WTC11 (cell line): ENCODE results near the gene STIP1. TPM values are rescaled to one million over a fixed set of nuclear protein-coding genes. Genes with fewer than 3 reads are reported as not detected.
A peak's percentile ranks its signal among the peaks of the same experiment; 100 is the strongest.

Experiments
- ESRRA ChIP-seq: sonication (generic); formaldehyde crosslinking; IDR thresholded peaks from 2 replicates; pipeline ENCODE4 v1.8.1; 2022; ENCODE audit warnings: mild to moderate bottlenecking, missing genetic modification reagents, borderline replicate concordance
- FOXP1 ChIP-seq: sonication (generic); formaldehyde crosslinking; IDR thresholded peaks from 2 replicates; pipeline ENCODE4 v1.8.0; 2022; ENCODE audit warnings: missing genetic modification reagents, mild to moderate bottlenecking, moderate library complexity, borderline replicate concordance
- GTF2I ChIP-seq: fragments of 250-450 bp; sonication (Bioruptor Pico); conservative IDR thresholded peaks from 2 replicates; pipeline ENCODE4 v1.4.0; 2021; ENCODE audit warnings: mild to moderate bottlenecking
- IRF2 ChIP-seq: sonication (generic); formaldehyde crosslinking; IDR thresholded peaks from 2 replicates; pipeline ENCODE4 v1.8.0; 2022; ENCODE audit warnings: low read depth, missing genetic modification reagents, borderline replicate concordance
- JAZF1 ChIP-seq: fragments of 250-450 bp; sonication (Bioruptor Pico); IDR thresholded peaks from 2 replicates; pipeline ENCODE4 v1.9.0; 2021; ENCODE audit warnings: moderate library complexity, mild to moderate bottlenecking, inconsistent platforms
- KAT7 ChIP-seq: sonication (generic); formaldehyde crosslinking; IDR thresholded peaks from 2 replicates; pipeline ENCODE4 v1.8.1; 2023; ENCODE audit warnings: missing genetic modification reagents, mild to moderate bottlenecking, borderline replicate concordance
- NFATC4 ChIP-seq: fragments of 250-450 bp; sonication (Bioruptor Pico); IDR thresholded peaks from 2 replicates; pipeline ENCODE4 v1.9.0; 2021; ENCODE audit warnings: mild to moderate bottlenecking
- NFYB ChIP-seq: sonication (generic); formaldehyde crosslinking; conservative IDR thresholded peaks from 2 replicates; pipeline ENCODE4 v1.8.0; 2022; ENCODE audit warnings: low read depth, missing genetic modification reagents
- PRRX2 ChIP-seq: fragments of 250-450 bp; sonication (Bioruptor Pico); IDR thresholded peaks from 2 replicates; pipeline ENCODE4 v1.8.0; 2021; ENCODE audit warnings: mild to moderate bottlenecking
- RORB ChIP-seq: fragments of 250-450 bp; sonication (Bioruptor Pico); IDR thresholded peaks from 2 replicates; pipeline ENCODE4 v1.9.0; 2021; ENCODE audit warnings: mild to moderate bottlenecking
- SP1 ChIP-seq: sonication (generic); formaldehyde crosslinking; conservative IDR thresholded peaks from 2 replicates; pipeline ENCODE4 v1.8.1; 2022; ENCODE audit warnings: missing genetic modification reagents
- ZBTB21 ChIP-seq: sonication (generic); formaldehyde crosslinking; IDR thresholded peaks from 2 replicates; pipeline ENCODE4 v1.8.1; 2023; ENCODE audit warnings: mild to moderate bottlenecking, missing genetic modification reagents, borderline replicate concordance
- ZNF121 ChIP-seq: sonication (generic); formaldehyde crosslinking; IDR thresholded peaks from 2 replicates; pipeline ENCODE4 v1.8.0; 2023; ENCODE audit warnings: missing genetic modification reagents
- ZNF671 ChIP-seq: fragments of 250-450 bp; sonication (Bioruptor Pico); IDR thresholded peaks from 2 replicates; pipeline ENCODE4 v1.8.0; 2021; ENCODE audit warnings: mild to moderate bottlenecking
- total RNA-seq: library from RNA; stranded (reverse); gene quantifications from 3 replicates; pipeline ENCODE4 v1.2.3, GENCODE V29; 2021
- TF ChIP-seq, protein P1 (sequence below): sonication (generic); formaldehyde crosslinking; IDR thresholded peaks from 2 replicates; pipeline ENCODE4 v1.8.0; 2022; ENCODE audit warnings: missing genetic modification reagents
- TF ChIP-seq, protein P2 (sequence below): sonication (generic); formaldehyde crosslinking; IDR thresholded peaks from 2 replicates; pipeline ENCODE4 v1.8.1; 2022; ENCODE audit warnings: mild to moderate bottlenecking, moderate library complexity, missing genetic modification reagents
- TF ChIP-seq, protein P3 (sequence below): sonication (generic); formaldehyde crosslinking; IDR thresholded peaks from 2 replicates; pipeline ENCODE4 v1.8.1; 2022; ENCODE audit warnings: low read depth, missing genetic modification reagents, borderline replicate concordance
- TF ChIP-seq, protein P4 (sequence below): sonication (generic); formaldehyde crosslinking; IDR thresholded peaks from 2 replicates; pipeline ENCODE4 v1.8.1; 2022; ENCODE audit warnings: missing genetic modification reagents, borderline replicate concordance
- TF ChIP-seq, protein P5 (sequence below): sonication (generic); formaldehyde crosslinking; IDR thresholded peaks from 2 replicates; pipeline ENCODE4 v1.8.1; 2023; ENCODE audit warnings: mild to moderate bottlenecking, missing genetic modification reagents
- TF ChIP-seq, protein P6 (sequence below): sonication (generic); formaldehyde crosslinking; IDR thresholded peaks from 2 replicates; pipeline ENCODE4 v1.8.0; 2022; ENCODE audit warnings: mild to moderate bottlenecking, missing genetic modification reagents
- TF ChIP-seq, protein P7 (sequence below): fragments of 250-450 bp; sonication (Bioruptor Pico); IDR thresholded peaks from 2 replicates; pipeline ENCODE4 v1.9.0; 2021; ENCODE audit warnings: moderate library complexity, mild to moderate bottlenecking, inconsistent platforms, borderline replicate concordance
- TF ChIP-seq, protein P8 (sequence below): fragments of 250-450 bp; sonication (Bioruptor Pico); IDR thresholded peaks from 2 replicates; pipeline ENCODE4 v1.9.0; 2021; ENCODE audit warnings: mild to moderate bottlenecking

STIP1 gene
- total RNA-seq, 1 experiment from 2014 or later = 296 TPM

- TF ChIP-seq, protein P1, sequence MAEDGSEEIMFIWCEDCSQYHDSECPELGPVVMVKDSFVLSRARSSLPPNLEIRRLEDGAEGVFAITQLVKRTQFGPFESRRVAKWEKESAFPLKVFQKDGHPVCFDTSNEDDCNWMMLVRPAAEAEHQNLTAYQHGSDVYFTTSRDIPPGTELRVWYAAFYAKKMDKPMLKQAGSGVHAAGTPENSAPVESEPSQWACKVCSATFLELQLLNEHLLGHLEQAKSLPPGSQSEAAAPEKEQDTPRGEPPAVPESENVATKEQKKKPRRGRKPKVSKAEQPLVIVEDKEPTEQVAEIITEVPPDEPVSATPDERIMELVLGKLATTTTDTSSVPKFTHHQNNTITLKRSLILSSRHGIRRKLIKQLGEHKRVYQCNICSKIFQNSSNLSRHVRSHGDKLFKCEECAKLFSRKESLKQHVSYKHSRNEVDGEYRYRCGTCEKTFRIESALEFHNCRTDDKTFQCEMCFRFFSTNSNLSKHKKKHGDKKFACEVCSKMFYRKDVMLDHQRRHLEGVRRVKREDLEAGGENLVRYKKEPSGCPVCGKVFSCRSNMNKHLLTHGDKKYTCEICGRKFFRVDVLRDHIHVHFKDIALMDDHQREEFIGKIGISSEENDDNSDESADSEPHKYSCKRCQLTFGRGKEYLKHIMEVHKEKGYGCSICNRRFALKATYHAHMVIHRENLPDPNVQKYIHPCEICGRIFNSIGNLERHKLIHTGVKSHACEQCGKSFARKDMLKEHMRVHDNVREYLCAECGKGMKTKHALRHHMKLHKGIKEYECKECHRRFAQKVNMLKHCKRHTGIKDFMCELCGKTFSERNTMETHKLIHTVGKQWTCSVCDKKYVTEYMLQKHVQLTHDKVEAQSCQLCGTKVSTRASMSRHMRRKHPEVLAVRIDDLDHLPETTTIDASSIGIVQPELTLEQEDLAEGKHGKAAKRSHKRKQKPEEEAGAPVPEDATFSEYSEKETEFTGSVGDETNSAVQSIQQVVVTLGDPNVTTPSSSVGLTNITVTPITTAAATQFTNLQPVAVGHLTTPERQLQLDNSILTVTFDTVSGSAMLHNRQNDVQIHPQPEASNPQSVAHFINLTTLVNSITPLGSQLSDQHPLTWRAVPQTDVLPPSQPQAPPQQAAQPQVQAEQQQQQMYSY (CRISPR knock-in tag) = no peak
- TF ChIP-seq, protein P2, sequence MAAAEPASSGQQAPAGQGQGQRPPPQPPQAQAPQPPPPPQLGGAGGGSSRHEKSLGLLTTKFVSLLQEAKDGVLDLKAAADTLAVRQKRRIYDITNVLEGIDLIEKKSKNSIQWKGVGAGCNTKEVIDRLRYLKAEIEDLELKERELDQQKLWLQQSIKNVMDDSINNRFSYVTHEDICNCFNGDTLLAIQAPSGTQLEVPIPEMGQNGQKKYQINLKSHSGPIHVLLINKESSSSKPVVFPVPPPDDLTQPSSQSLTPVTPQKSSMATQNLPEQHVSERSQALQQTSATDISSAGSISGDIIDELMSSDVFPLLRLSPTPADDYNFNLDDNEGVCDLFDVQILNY = peak; percentile 77
- TF ChIP-seq, protein P3, sequence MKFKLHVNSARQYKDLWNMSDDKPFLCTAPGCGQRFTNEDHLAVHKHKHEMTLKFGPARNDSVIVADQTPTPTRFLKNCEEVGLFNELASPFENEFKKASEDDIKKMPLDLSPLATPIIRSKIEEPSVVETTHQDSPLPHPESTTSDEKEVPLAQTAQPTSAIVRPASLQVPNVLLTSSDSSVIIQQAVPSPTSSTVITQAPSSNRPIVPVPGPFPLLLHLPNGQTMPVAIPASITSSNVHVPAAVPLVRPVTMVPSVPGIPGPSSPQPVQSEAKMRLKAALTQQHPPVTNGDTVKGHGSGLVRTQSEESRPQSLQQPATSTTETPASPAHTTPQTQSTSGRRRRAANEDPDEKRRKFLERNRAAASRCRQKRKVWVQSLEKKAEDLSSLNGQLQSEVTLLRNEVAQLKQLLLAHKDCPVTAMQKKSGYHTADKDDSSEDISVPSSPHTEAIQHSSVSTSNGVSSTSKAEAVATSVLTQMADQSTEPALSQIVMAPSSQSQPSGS (CRISPR knock-in tag) = no peak
- TF ChIP-seq GTF2I (CRISPR knock-in tag) (no peak), KAT7 (no peak), ZBTB21 (CRISPR knock-in tag) (no peak), ESRRA (CRISPR knock-in tag) (no peak), JAZF1 (no peak), NFATC4 (CRISPR knock-in tag) (no peak), IRF2 (CRISPR knock-in tag) (no peak), RORB (no peak), ZNF671 (CRISPR knock-in tag) (no peak), PRRX2 (CRISPR knock-in tag) (no peak), SP1 (peak; percentile 82), ZNF121 (CRISPR knock-in tag) (no peak), FOXP1 (no peak), NFYB (peak; percentile 65)
- TF ChIP-seq, protein P4, sequence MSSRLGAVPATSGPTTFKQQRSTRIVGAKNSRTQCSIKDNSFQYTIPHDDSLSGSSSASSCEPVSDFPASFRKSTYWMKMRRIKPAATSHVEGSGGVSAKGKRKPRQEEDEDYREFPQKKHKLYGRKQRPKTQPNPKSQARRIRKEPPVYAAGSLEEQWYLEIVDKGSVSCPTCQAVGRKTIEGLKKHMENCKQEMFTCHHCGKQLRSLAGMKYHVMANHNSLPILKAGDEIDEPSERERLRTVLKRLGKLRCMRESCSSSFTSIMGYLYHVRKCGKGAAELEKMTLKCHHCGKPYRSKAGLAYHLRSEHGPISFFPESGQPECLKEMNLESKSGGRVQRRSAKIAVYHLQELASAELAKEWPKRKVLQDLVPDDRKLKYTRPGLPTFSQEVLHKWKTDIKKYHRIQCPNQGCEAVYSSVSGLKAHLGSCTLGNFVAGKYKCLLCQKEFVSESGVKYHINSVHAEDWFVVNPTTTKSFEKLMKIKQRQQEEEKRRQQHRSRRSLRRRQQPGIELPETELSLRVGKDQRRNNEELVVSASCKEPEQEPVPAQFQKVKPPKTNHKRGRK (CRISPR knock-in tag) = no peak
- TF ChIP-seq, protein P5, sequence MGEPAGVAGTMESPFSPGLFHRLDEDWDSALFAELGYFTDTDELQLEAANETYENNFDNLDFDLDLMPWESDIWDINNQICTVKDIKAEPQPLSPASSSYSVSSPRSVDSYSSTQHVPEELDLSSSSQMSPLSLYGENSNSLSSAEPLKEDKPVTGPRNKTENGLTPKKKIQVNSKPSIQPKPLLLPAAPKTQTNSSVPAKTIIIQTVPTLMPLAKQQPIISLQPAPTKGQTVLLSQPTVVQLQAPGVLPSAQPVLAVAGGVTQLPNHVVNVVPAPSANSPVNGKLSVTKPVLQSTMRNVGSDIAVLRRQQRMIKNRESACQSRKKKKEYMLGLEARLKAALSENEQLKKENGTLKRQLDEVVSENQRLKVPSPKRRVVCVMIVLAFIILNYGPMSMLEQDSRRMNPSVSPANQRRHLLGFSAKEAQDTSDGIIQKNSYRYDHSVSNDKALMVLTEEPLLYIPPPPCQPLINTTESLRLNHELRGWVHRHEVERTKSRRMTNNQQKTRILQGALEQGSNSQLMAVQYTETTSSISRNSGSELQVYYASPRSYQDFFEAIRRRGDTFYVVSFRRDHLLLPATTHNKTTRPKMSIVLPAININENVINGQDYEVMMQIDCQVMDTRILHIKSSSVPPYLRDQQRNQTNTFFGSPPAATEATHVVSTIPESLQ (CRISPR knock-in tag) = no peak
- TF ChIP-seq, protein P6, sequence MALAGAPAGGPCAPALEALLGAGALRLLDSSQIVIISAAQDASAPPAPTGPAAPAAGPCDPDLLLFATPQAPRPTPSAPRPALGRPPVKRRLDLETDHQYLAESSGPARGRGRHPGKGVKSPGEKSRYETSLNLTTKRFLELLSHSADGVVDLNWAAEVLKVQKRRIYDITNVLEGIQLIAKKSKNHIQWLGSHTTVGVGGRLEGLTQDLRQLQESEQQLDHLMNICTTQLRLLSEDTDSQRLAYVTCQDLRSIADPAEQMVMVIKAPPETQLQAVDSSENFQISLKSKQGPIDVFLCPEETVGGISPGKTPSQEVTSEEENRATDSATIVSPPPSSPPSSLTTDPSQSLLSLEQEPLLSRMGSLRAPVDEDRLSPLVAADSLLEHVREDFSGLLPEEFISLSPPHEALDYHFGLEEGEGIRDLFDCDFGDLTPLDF (CRISPR knock-in tag) = 0 out of 2 replicates have a peak, but pooled peaks have one; percentile 55
- TF ChIP-seq, protein P7, sequence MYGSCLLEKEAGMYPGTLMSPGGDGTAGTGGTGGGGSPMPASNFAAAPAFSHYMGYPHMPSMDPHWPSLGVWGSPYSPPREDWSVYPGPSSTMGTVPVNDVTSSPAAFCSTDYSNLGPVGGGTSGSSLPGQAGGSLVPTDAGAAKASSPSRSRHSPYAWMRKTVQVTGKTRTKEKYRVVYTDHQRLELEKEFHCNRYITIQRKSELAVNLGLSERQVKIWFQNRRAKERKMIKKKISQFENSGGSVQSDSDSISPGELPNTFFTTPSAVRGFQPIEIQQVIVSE (CRISPR knock-in tag) = no peak; the same call in 1 of the 2 replicates
- TF ChIP-seq, protein P8, sequence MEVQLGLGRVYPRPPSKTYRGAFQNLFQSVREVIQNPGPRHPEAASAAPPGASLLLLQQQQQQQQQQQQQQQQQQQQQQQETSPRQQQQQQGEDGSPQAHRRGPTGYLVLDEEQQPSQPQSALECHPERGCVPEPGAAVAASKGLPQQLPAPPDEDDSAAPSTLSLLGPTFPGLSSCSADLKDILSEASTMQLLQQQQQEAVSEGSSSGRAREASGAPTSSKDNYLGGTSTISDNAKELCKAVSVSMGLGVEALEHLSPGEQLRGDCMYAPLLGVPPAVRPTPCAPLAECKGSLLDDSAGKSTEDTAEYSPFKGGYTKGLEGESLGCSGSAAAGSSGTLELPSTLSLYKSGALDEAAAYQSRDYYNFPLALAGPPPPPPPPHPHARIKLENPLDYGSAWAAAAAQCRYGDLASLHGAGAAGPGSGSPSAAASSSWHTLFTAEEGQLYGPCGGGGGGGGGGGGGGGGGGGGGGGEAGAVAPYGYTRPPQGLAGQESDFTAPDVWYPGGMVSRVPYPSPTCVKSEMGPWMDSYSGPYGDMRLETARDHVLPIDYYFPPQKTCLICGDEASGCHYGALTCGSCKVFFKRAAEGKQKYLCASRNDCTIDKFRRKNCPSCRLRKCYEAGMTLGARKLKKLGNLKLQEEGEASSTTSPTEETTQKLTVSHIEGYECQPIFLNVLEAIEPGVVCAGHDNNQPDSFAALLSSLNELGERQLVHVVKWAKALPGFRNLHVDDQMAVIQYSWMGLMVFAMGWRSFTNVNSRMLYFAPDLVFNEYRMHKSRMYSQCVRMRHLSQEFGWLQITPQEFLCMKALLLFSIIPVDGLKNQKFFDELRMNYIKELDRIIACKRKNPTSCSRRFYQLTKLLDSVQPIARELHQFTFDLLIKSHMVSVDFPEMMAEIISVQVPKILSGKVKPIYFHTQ (CRISPR knock-in tag) = no peak
These were observed 54.7 kb downstream of the STIP1 start, which contains the start of gene FKBP2 (continued) for GRCh38 chr11:64240435-64241240.
